Fibroblast of lung (primary cell): ENCODE data around the gene CLDN9.

Experiments
- CTCF ChIP-seq, 2 donors: IDR thresholded peaks in 1 of 2; conservative IDR thresholded peaks in 1 of 2; 1 replicate in 1 of 2; 2 replicates in 1 of 2; pipeline ENCODE4 v1.5.1; 2011 to 2012; ENCODE audit warnings: low read length in 2 of 2, control low read depth in 1 of 2, inconsistent platforms in 1 of 2, low read depth in 1 of 2, mild to moderate bottlenecking in 1 of 2
- EZH2 ChIP-seq: IDR thresholded peaks from 2 replicates; pipeline ENCODE4 v1.5.1; 2012; ENCODE audit warnings: low read length, control low read depth, mild to moderate bottlenecking; ENCODE audit errors: missing control alignments

GRCh38 chr16:3007957-3008689, 4.6 kb upstream of the CLDN9 start:
- no peak for TF ChIP-seq CTCF (conservative IDR thresholded peaks at IDR 0.05 in 1 of 2, IDR thresholded peaks at IDR 0.05 in 1 of 2; ENCODE audit: low read depth in 1 of 2, low read length in 2 of 2)
- TF ChIP-seq EZH2: no peak
